HEK293 (cell line): Measurements from ENCODE around the gene MRGPRD.
A peak's percentile ranks its signal among the peaks of the same experiment; 100 is the strongest.

ENCODE experiments used
- CTCF ChIP-seq: fragments of 450-650 bp; formaldehyde crosslinking; IDR thresholded peaks from 2 replicates; pipeline ENCODE4 v1.5.1; 2016; ENCODE audit warnings: missing biosample characterization, missing genetic modification characterization
- FEZF1 ChIP-seq: fragments of 450-650 bp; formaldehyde crosslinking; IDR thresholded peaks from 2 replicates; pipeline ENCODE4 v1.5.1; 2016; ENCODE audit warnings: missing biosample characterization, missing genetic modification characterization
- KLF16 ChIP-seq: fragments of 450-650 bp; formaldehyde crosslinking; IDR thresholded peaks from 2 replicates; pipeline ENCODE4 v1.5.1; 2017; ENCODE audit warnings: missing biosample characterization, missing genetic modification characterization
- TRIM28 ChIP-seq: IDR thresholded peaks from 2 replicates; pipeline ENCODE4 v1.6.1; 2011; ENCODE audit warnings: low read length, control low read depth, borderline replicate concordance
- ZBTB49 ChIP-seq: fragments of 450-650 bp; formaldehyde crosslinking; IDR thresholded peaks from 2 replicates; pipeline ENCODE4 v1.5.1; 2016; ENCODE audit warnings: missing biosample characterization, missing genetic modification characterization, low read depth
- ZFP3 ChIP-seq: fragments of 450-650 bp; formaldehyde crosslinking; IDR thresholded peaks from 2 replicates; pipeline ENCODE4 v1.5.1; 2016; ENCODE audit warnings: low read depth, missing biosample characterization, missing genetic modification characterization
- ZNF121 ChIP-seq: fragments of 450-650 bp; formaldehyde crosslinking; IDR thresholded peaks from 2 replicates; pipeline ENCODE4 v1.5.1; 2016; ENCODE audit warnings: missing biosample characterization, missing genetic modification characterization
- ZNF138 ChIP-seq: fragments of 450-650 bp; formaldehyde crosslinking; IDR thresholded peaks from 2 replicates; pipeline ENCODE4 v1.5.1; 2016; ENCODE audit warnings: missing biosample characterization, missing genetic modification characterization, borderline replicate concordance
- ZNF184 ChIP-seq: fragments of 450-650 bp; IDR thresholded peaks from 2 replicates; pipeline ENCODE4 v1.5.1; 2018; ENCODE audit warnings: missing biosample characterization, mild to moderate bottlenecking, missing genetic modification characterization
- ZNF19 ChIP-seq: fragments of 450-650 bp; formaldehyde crosslinking; IDR thresholded peaks from 2 replicates; pipeline ENCODE4; 2016; ENCODE audit warnings: missing biosample characterization, missing genetic modification characterization, low read depth
- ZNF510 ChIP-seq: fragments of 450-650 bp; formaldehyde crosslinking; IDR thresholded peaks from 2 replicates; pipeline ENCODE4 v1.5.1; 2018; ENCODE audit warnings: mild to moderate bottlenecking, missing genetic modification characterization, missing biosample characterization; ENCODE audit not compliant: insufficient replicate concordance
- ZNF585B ChIP-seq: fragments of 450-650 bp; formaldehyde crosslinking; IDR thresholded peaks from 2 replicates; pipeline ENCODE4 v1.5.1; 2016; ENCODE audit warnings: missing biosample characterization, missing genetic modification characterization
- TF ChIP-seq, protein P1 (sequence below): fragments of 450-650 bp; formaldehyde crosslinking; IDR thresholded peaks from 2 replicates; pipeline ENCODE4; 2016; ENCODE audit warnings: missing biosample characterization, missing genetic modification characterization
- TF ChIP-seq, protein P2 (sequence below): fragments of 450-650 bp; formaldehyde crosslinking; IDR thresholded peaks from 2 replicates; pipeline ENCODE4 v1.5.1; 2016; ENCODE audit warnings: missing biosample characterization, missing genetic modification characterization

GRCh38 chr11:68939583-68940555 is 40.9 kb downstream of the MRGPRD start:
- TF ChIP-seq ZNF585B (tag by site-specific recombination), result no peak
- TF ChIP-seq, protein P1, sequence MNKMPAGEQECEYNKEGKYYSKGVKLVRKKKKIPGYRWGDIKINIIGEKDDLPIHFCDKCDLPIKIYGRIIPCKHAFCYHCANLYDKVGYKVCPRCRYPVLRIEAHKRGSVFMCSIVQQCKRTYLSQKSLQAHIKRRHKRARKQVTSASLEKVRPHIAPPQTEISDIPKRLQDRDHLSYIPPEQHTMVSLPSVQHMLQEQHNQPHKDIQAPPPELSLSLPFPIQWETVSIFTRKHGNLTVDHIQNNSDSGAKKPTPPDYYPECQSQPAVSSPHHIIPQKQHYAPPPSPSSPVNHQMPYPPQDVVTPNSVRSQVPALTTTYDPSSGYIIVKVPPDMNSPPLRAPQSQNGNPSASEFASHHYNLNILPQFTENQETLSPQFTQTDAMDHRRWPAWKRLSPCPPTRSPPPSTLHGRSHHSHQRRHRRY (tag by site-specific recombination), result no peak
- TF ChIP-seq, protein P2, sequence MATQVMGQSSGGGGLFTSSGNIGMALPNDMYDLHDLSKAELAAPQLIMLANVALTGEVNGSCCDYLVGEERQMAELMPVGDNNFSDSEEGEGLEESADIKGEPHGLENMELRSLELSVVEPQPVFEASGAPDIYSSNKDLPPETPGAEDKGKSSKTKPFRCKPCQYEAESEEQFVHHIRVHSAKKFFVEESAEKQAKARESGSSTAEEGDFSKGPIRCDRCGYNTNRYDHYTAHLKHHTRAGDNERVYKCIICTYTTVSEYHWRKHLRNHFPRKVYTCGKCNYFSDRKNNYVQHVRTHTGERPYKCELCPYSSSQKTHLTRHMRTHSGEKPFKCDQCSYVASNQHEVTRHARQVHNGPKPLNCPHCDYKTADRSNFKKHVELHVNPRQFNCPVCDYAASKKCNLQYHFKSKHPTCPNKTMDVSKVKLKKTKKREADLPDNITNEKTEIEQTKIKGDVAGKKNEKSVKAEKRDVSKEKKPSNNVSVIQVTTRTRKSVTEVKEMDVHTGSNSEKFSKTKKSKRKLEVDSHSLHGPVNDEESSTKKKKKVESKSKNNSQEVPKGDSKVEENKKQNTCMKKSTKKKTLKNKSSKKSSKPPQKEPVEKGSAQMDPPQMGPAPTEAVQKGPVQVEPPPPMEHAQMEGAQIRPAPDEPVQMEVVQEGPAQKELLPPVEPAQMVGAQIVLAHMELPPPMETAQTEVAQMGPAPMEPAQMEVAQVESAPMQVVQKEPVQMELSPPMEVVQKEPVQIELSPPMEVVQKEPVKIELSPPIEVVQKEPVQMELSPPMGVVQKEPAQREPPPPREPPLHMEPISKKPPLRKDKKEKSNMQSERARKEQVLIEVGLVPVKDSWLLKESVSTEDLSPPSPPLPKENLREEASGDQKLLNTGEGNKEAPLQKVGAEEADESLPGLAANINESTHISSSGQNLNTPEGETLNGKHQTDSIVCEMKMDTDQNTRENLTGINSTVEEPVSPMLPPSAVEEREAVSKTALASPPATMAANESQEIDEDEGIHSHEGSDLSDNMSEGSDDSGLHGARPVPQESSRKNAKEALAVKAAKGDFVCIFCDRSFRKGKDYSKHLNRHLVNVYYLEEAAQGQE (tag by site-specific recombination), result 0 out of 2 replicates have a peak, but pooled peaks have one; percentile 25
- TF ChIP-seq CTCF (tag by site-specific recombination), result no peak
- TF ChIP-seq KLF16, result no peak
- TF ChIP-seq ZNF19, result no peak
- TF ChIP-seq ZNF121 (tag by site-specific recombination), result no peak
- TF ChIP-seq ZNF510, result no peak
- TF ChIP-seq ZFP3, result no peak
- TF ChIP-seq FEZF1 (tag by site-specific recombination), result no peak
- no peak for TF ChIP-seq TRIM28
- TF ChIP-seq ZNF184 (tag by site-specific recombination), result no peak
- TF ChIP-seq ZNF138 (tag by site-specific recombination), result no peak
- no peak for TF ChIP-seq ZBTB49 (tag by site-specific recombination)
